Neutrophil (primary cell): Measurements from ENCODE around the gene MRPL16.
"Not testable (repeated sequence)": the region's sequence is repeated elsewhere in the genome, so short reads cannot be mapped to it uniquely, and the experiment has no call there.

Source experiments
- H3K27ac ChIP-seq: fragments of 200-600 bp; sonication (generic); 2 replicates; pipeline ENCODE4 v1.5.1; 2016; ENCODE audit warnings: mild to moderate bottlenecking, moderate library complexity
- H3K27me3 ChIP-seq: fragments of 200-600 bp; sonication (generic); 2 replicates; pipeline ENCODE4 v1.6.0; 2016; ENCODE audit warnings: mild to moderate bottlenecking
- H3K36me3 ChIP-seq: fragments of 200-600 bp; sonication (generic); 2 replicates; pipeline ENCODE4 v1.5.1; 2017
- H3K4me1 ChIP-seq, 2 experiments: fragments of 200-600 bp in 1 of 2; sonication (generic) in 1 of 2; 1 replicate in 1 of 2; 2 replicates in 1 of 2; pipeline versions ENCODE4 v1.5.1 to v1.6.1; 2013 to 2016; ENCODE audit warnings: low read depth in 1 of 2, low read length in 1 of 2, mild to moderate bottlenecking in 1 of 2, moderate library complexity in 1 of 2; ENCODE audit not compliant: control insufficient read depth in 1 of 2, insufficient read depth in 1 of 2
- H3K4me3 ChIP-seq, 2 experiments: fragments of 200-600 bp in 1 of 2; sonication (generic) in 1 of 2; 1 replicate in 1 of 2; 2 replicates in 1 of 2; pipeline ENCODE4 v1.5.1; 2013 to 2016; ENCODE audit warnings: low read depth in 1 of 2, low read length in 1 of 2, mild to moderate bottlenecking in 1 of 2, moderate library complexity in 1 of 2
- H3K9me3 ChIP-seq: fragments of 200-600 bp; sonication (generic); 2 replicates; pipeline ENCODE4 v1.5.1; 2016
- TF ChIP-seq, protein P1 (sequence below): fragments of 200-600 bp; sonication (generic); IDR thresholded peaks from 2 replicates; pipeline ENCODE4 v1.5.1; 2016; ENCODE audit warnings: antibody characterized with exemption

MRPL16 gene

DNA sequence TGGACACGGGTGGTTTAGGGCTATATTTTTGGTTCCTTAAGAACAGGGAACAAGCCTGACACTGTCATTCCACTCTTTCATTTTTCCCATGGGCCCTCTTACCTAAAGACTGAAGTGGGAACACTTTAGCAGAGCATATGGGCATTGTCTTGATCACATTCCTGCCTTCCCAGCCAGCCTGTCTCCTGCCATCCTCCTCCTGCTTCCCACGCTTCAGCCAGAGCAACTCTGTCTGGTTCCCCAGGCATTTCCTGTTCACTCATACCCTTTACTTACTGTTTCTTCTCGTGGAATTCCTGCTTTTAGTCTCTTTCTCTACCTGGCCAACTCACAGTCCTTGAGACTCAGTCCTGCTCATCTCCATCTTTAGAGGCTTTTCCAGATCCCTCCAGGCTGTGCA is 22.8 kb downstream of the MRPL16 start:
- Histone ChIP-seq H3K36me3 (peaks cover 84% of the 10 kb centered on the region), H3K4me3 (no peak overlapping the region), H3K4me1 (peaks cover 9 to 15% of the 10 kb centered on the region in 2 experiments), H3K9me3 (no peaks in the 10 kb centered on the region), H3K27ac (peak overlapping the region; percentile 78), H3K27me3 (no peaks in the 10 kb centered on the region)
- TF ChIP-seq, protein P1, sequence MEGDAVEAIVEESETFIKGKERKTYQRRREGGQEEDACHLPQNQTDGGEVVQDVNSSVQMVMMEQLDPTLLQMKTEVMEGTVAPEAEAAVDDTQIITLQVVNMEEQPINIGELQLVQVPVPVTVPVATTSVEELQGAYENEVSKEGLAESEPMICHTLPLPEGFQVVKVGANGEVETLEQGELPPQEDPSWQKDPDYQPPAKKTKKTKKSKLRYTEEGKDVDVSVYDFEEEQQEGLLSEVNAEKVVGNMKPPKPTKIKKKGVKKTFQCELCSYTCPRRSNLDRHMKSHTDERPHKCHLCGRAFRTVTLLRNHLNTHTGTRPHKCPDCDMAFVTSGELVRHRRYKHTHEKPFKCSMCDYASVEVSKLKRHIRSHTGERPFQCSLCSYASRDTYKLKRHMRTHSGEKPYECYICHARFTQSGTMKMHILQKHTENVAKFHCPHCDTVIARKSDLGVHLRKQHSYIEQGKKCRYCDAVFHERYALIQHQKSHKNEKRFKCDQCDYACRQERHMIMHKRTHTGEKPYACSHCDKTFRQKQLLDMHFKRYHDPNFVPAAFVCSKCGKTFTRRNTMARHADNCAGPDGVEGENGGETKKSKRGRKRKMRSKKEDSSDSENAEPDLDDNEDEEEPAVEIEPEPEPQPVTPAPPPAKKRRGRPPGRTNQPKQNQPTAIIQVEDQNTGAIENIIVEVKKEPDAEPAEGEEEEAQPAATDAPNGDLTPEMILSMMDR: no peak

DNA sequence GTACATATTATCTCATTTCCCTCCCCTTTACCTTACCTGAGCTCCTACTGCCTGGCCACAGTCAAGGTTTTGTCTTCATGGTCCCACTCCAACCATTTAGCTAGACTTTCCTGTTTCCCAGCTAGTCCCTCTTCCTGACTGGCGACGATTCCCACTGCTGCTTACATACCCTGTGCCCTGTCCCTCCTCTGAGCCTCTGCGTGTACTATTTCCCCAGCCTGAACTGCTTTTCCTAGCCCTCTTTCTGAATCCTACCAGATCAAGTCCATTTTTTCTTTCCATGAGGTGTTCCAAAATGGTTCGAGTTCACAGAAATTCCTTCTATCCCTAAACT is 23.4 kb downstream of the MRPL16 start:
- Histone ChIP-seq H3K4me1 (peaks cover 9 to 15% of the 10 kb centered on the region in 2 experiments), H3K4me3 (no peak overlapping the region), H3K27me3 (no peaks in the 10 kb centered on the region), H3K36me3 (peaks cover 82% of the 10 kb centered on the region), H3K9me3 (no peaks in the 10 kb centered on the region), H3K27ac (peak overlapping the region; percentile 78)
- TF ChIP-seq, protein P1: no peak

DNA sequence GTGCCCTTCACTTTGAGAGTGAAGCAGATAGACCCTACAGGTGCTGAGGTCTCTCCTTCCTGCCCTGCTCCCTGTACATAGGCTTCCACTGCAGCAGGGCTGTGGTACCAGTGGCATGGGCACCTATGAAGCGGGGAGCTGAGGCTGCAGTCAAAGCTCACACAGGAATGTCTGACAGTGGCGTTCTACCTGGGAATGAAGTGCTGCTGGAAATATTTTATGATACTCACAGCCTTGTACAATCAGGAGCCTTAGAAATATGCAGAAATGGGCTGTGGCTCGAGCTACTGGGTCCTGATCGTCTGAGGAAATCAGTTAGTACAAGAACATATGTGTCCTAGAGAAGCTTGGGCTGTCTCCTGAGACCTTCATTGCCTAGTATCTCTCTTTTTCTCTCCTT is 24.8 kb downstream of the MRPL16 start:
- Histone ChIP-seq H3K9me3 (no peaks in the 10 kb centered on the region), H3K27ac (peak overlapping the region; percentile 52), H3K27me3 (no peaks in the 10 kb centered on the region), H3K4me3 (no peak overlapping the region), H3K4me1 (peaks cover 9 to 15% of the 10 kb centered on the region in 2 experiments), H3K36me3 (peaks cover 77% of the 10 kb centered on the region)
- TF ChIP-seq, protein P1: no peak

DNA sequence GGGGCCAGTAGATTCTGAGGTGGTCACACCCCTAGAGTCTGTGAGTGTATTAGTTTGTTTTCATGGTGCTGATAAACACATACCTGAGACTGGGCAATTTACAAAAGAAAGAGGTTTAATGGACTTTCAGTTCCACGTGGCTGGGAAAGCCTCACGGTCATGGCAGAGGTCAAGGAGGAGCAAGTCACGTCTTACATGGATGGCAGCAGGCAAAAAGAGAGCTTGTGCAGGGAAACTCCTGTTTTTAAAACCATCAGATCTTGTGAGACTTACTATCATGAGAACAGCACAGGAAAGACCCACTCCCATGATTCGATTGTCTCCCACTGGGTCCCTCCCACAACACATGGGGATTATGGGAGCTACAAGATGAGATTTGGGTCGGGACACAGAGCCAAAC is 26.1 kb downstream of the MRPL16 start:
- H3K27ac ChIP-seq: peak overlapping the region; percentile 52
- H3K4me3 ChIP-seq, H3K27me3 ChIP-seq, H3K9me3 ChIP-seq: not testable (repeated sequence)
- H3K36me3 ChIP-seq: peaks cover 77% of the 10 kb centered on the region
- H3K4me1 ChIP-seq: peaks cover 9 to 18% of the 10 kb centered on the region in 2 experiments

DNA sequence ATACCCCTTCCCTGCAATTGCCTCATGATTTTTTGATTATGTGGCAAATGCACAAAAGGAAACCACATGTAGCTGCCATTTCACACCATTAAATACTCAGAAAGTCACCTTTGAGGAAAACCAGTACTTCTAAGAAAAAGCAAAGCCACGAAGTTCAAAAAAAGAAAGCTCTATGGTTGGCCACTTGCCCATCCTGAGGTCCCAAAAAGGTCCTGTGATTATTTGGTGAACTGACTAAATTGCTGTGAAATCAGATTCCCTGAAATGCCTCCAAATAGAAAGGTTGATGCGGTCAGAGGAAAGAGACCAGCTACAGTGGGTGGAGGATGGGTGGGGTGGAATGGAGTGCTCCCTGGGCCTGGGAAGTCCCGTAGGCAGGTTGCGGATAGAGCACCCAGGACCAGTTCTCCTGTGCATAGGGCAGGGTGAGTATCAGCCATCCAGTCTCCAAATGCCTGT is 26.9 kb downstream of the MRPL16 start:
- Histone ChIP-seq H3K4me1 (peaks cover 9 to 20% of the 10 kb centered on the region in 2 experiments), H3K4me3 (no peak overlapping the region), H3K36me3 (peaks cover 76% of the 10 kb centered on the region), H3K27ac (peak overlapping the region; percentile 52), H3K27me3 (no peaks in the 10 kb centered on the region), H3K9me3 (no peaks in the 10 kb centered on the region)
- TF ChIP-seq, protein P1: no peak

DNA sequence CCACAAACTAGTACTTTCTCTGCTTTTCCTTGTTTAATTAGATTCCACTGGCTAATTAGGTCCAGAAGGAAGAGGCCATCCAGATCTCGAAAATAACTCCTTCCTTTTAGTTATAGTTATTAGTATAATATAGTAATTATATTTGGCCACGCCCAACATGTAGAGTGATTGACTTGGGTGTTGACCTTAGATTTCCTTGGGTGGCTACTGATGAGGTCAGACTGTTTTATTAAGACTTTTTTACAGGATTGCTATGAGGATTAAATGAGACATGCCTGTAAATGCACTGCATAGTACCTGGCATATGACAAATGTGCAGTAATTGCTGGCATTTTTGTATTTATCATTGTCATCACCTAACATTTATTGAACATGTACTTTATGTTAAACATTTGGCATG is 28.5 kb downstream of the MRPL16 start:
- peaks cover 75% of the 10 kb centered on the region for H3K36me3 ChIP-seq

More for the DNA sequence above, 28.5 kb downstream of the MRPL16 start:
- H3K4me3 ChIP-seq: no peak overlapping the region
- TF ChIP-seq, protein P1: no peak
- H3K9me3 ChIP-seq: no peaks in the 10 kb centered on the region
- no peaks in the 10 kb centered on the region for H3K27me3 ChIP-seq
- H3K27ac ChIP-seq: no peak overlapping the region
- peaks cover 19 to 28% of the 10 kb centered on the region in 2 experiments for H3K4me1 ChIP-seq
